NCI-H748 (cell line): Measurements from ENCODE around the gene CTNND2.
"Not testable (repeated sequence)": the region's sequence is repeated elsewhere in the genome, so short reads cannot be mapped to it uniquely, and the experiment has no call there.

Experiments
- DNase-seq: peaks from one replicate; lab custom pipeline; 2025; ENCODE audit not compliant: unreplicated experiment; lab: John Stamatoyannopoulos, UW

CTNND2 gene

DNA sequence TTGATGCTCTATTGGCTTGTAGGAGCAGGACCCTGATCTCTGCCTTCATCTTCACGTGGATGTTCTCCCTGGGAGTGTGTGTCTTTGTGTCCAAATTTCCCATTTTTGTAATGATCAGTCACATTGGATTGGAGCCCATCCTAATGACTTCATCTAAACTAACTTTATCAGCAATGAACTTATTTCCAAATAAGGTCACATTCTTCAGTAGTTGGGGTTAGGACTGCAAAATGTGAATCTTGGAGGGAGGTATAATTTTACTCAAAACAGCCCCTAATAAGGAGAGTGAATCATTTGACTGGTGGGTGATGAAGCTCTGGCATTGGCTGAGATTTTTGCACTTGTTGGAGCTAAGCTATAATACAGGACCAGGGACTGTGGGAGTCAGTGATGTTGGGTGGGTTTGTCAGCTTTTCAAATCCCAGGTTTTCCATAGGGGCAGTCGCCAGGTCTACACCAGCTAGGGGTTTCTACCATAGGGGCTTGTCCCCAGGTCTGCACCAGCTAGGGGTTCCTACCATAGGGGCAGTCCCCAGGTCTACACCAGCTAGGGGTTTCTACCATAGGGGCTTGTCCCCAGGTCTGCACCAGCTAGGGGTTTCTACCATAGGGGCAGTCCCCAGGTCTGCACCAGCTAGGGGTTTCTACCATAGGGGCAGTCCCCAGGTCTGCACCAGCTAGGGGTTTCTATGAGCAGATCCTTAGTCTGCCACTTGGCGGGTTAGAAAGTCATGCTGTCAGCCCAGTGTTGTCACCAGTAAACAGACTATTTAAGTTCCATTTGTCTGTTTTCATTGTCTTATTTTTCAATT, 760.6 kb downstream of the CTNND2 start:
- DNase-seq = no peak

DNA sequence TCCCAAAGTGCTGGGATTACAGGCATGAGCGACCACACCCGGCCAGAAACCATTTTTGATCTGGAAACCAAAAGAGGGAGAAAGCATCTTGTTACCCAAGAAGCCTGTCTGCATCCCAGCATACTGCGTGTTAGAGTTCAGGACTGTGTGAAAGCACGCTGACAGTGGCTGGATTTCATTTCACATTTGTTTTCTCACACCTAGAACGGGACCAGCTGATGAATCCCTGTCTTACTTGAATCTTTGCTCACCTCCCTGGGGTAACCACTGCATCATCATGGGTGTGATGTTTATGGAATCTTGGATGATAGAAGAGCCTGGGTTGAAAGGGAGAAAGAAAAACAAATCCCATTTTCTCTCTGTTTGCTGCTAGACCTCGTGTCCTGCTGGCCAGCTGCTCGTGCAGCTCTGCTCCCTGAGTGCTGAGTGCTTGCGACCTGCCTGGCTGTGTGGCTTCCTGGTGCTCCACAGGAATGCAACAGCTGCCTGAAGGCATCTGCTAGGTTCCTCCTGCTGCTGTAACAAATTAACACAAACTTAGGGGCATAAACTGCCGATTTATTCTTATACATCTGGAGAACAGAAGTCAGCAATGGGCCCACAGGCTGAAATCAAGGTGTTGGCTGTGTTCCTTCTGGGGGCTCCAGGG, 764.9 kb downstream of the CTNND2 start:
- no peak for DNase-seq

DNA sequence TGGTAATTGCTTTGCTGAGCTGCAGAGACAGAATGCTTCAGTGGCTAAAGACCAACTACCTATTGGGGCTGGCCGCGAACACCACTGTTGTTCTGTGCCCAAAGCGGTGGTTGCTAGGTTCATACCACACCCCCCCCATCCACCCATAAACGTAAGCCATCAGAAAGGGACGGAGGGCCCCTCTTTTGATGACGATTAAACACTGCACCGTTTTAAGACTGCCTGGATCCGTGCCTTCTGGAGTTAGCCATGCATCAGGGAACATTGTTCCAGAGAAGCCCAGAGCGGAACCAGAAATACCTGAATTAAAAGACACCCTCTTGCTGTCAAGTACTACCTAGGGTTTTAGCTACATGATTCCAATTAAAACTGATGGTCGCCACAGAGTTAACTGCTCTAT, 774.1 kb downstream of the CTNND2 start:
- DNase-seq = no peak

DNA sequence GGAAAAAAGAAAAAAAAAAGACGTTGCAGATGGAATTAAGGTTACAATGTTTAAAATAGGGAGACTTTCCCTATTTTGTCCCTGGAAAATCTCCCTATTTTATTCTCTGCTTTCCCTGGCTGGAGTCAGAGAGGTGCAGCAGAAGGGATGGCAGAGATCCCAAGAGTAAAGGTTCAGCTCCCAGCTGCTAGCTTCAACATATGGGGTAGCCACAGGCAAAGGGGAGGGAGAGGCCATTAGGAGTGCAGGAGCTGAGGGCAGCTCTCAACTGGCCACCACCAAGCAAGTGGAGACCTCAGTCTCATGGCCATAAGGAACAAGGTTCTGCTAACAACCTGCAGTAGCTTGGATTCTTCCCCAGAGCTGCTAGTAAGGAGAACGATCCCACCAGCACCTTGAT, 776.2 kb downstream of the CTNND2 start:
- no peak for DNase-seq

DNA sequence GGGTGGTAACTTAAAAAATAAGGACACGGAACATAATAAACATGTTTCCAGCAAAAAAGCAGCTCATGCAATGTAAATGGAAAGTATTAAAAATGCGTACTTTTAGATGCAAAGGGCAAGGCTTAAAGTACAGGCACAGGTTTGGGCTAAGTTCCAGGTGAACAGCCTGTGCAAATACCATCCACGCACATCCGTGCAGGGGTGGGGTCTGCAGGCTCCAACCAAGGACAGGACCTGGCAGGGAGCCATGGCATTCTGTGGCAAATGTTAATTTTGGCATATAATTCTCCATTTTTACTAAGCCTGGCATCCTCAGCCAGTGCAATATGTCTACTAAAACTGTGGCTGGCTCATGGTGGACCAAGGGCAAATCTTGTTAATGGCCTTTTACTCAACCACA, 777.4 kb downstream of the CTNND2 start:
- DNase-seq = no peak

DNA sequence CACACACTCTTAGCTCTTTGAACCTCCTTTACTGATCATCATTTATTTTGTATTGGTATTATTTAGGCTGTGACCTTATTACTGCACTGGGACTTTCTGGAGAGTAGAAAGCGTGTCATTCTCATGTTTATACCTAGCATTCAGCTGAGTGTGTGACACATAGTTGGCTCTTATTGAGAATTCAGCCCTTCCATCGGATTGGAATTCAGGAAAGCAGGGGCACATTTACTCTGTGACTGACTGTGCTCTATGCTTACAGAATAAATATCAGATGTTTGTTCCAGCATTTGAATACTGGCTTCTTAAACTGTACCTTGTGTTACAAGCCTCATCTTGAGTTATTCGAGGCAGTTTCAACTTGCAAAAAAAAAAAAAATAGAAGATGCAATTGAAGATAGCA, 782.4 kb downstream of the CTNND2 start:
- no peak for DNase-seq

DNA sequence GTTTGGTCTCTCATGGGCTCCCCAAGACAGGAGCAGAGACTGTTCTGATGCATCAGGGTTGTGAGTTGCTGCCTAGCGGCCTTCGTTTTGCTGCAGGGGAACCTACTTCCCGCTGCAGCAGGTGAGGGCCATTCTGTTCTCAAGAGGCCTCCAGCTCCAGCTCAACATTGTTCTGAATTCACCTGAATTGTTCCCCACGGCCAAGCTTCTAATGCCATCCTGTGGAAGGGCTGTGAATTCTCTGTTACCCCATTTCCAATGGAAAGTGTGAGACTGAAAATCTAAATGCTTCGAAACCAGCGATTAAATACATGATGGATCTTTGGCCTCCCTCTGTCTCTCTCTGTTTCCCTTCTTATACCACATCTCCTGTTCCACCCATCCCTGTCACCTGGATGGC, 794.1 kb downstream of the CTNND2 start:
- peak; percentile 27 for DNase-seq

DNA sequence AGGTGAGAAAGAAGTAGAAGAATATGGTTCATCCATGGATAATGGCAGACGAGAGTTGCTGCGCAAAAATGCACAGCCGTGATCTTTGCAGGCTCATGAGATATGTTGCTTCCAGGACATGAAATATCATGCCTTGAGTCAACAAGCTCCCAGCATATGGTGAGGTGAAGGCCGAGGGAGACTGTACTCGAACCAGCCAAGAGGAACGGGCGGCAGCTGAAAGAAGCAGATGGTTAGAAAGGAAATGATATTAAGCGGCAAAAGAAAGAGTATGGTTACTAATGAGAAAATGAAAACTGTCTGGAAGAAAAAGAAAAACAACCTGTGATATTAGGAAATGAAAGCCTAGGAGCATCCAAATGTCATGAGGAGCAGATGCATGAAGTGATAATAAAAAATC, 798.5 kb downstream of the CTNND2 start:
- no peak for DNase-seq

DNA sequence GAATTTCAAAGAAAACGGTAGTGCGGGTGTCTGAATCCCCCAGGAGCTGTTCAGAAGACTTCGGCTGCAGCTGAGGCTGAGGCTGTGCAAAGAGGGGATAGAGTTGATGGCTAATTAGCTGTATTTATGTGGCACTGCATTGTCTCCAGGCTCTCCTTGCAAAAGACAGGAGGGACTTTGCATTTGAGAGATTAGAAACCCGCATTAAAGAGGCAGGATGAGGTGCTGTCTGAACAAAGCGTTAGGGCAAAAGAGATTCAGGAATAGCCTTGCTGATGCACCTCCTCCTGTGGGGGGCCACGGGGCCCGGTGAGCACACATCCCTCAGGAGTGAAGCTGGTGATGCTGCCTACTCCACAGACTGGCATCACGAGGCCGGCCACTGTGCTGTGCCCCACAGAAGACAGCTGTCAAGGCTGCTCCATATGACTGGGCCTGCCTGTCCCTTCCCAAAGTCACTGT, 799.6 kb downstream of the CTNND2 start:
- no peak for DNase-seq

DNA sequence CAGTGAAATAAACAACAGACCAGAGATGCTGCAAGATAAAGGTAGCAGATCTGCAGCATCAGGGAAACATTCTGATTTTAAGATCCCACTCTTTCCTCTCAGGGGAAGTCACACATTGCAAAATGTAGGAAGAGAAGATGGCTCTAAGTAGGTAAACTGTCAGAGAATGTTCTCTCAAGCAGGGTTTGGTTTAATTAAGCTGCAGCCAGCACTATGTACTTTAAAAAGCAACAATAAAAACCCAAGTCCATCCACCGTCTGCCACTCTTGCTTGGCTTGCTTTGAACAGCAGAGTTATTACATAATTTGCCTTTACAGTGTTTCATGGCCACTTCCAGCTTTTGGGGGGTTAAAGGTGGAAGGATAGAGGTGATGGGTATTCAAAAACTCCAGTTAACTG, 800.0 kb downstream of the CTNND2 start:
- no peak for DNase-seq

DNA sequence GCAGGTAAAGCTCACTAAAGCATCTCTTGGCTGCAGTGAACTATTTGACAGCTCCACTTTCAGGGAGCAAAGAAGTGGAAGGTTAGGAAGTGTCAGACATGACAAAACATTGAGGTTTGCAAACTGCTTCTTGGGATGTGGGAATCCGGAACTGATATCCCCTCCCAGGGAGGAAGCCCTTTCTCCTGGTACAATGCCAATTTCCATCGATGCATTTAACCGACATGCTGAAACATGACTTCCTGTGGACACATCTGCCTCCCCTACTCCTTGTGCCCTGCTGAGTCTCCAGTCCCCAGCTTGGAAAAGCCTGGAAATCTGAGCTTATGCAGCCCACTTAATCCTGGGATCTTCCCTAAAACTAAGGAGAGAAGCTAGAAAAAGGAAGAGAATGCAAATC, 820.1 kb downstream of the CTNND2 start:
- DNase-seq = peak; percentile 36

DNA sequence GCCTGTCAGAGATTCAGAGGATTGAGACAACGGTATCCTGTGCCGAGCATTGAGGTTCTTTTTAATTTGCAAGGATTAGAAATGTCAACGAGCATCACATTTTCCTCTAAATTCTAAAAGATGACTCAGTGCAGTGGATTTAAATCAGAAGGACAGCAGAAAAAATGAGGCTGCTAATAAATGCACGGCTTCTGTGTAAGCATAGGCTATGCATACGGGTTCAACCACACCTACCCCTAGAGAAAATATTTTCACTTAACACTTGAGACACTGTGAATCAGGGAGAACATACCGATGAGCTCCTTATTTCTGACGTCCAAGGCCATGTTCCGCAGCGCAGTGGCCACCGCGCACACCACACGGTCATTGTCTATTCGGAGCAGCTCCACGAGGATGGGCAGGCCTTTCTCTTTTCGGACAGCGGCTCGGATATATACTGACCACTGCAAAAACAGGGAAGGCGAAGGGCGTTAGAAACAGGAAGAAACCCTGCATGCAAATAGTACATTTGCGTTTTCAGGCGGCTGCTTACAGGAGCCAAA, 821.8 kb downstream of the CTNND2 start:
- no peak for DNase-seq

DNA sequence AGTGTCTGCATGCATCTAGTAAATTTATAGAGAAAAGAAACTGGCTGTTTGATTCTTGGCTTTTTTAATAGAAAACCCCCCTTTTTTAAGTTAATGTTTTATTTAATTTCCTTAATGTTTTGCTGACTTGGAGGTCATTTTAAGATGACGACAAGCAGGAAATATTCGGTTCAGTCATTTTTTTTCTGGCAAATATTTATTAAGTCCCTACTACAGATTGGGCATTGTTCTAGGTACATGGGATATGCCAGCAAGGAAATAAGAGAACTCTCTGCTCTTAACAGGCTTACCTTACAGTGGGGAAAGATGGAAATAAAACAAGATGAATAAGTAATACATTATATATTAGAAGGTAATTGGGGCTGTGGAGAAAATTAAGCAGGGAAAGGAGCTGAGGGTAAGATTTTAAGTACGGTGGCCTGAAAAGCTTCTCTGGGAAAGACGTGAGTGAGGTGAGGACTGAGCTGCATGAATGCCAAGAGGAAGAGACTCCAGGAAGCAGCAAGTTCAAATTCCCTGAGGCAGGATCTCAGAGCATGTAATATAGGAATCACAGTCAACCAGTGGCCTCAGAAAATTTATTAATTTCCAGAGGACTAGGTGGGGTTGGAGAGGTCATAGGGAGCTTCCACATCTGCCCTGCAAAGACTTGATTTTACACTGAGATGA, 827.2 kb downstream of the CTNND2 start:
- DNase-seq = no peak

DNA sequence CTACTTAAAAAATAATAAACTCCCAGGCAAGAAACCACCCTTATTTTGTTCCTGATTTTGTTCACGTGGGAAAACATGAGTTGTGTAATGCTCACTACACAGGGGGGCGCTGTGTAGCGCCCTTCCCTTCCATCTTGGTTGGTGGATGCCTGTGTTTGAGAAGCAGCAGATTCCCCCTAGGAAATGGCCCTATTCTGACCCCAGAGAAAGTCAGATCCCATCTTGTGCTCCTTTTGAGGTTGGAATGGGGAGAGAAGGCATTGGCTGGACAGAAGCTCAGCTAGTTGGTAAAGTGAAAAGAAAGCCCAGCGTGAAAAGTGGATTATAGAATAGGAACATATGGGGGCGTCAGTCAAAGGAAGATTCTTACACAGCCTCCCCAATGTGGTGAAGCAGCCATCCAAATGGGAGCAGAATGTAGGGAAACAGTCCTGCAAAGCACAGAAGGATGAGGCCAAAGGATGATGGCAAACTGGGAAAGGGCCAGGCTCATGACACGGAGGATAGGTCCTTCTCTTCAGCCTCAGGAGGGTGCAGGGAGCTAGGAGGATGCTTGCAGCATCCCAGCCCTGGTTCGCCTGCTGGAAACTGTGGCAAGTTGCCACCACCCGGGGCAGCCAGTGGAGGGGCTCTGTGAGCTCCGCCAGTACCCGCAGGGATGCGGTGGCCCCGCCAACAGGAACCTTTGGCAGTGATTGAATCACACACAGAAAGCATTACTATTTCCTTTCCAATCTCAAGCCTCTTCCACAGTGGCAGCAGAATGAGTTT, 829.0 kb downstream of the CTNND2 start:
- DNase-seq = peak; percentile 42

DNA sequence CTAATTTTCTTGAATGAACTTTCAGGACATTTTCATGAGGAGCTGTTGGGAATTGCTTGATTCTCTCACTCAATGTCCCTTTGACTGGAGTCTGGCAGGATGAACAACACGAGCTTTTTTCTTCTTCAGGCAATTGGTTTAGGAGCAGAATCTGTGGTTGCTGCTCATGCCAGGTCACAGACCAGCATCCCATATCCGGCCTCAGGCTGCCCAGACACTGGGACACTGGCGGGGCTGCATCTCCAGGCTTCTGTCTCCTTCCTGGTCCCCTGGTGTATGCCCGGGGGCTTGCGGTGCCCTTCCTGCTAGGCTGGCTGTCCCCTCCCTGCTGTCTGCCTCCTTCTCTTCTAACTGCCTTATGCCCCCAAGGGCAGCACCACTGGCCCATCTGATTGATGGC, 831.7 kb downstream of the CTNND2 start:
- DNase-seq = no peak

DNA sequence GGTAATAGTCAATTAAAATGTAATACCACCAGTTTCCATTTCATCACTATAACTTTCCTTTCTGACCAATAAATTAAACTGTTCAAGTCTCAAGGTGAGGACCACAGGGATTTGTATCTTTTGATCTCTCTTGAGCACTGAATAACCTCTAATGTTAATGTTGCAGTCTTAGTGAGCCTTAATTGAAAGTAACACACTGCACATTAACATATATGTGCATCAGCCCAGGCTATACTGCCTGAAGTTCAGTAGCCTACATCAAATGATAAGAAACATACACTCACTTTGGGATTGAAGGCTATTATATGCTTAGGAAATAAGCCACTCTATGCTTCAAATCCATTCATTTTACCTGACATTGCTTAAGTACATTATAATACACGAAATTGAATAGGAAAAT, 832.2 kb downstream of the CTNND2 start:
- no peak for DNase-seq

DNA sequence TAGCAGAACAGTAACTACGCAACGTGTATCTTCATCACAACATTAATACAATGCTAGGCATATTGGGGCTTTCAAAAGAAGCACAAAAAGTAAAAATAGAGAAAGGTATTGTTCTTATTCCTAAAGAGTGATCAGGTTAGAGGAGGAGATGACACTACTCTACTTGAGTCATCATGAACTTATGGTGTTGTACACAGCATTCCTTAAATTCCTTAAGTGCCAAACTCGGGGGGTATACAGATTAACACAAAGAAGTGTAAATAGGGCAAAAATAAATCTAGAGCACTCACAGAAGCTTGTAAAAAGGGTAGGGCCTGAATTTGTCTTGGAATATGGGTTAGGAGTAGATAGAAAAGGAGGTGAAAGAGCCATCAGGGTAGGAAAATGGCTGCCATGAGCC, 835.2 kb downstream of the CTNND2 start:
- DNase-seq = no peak

DNA sequence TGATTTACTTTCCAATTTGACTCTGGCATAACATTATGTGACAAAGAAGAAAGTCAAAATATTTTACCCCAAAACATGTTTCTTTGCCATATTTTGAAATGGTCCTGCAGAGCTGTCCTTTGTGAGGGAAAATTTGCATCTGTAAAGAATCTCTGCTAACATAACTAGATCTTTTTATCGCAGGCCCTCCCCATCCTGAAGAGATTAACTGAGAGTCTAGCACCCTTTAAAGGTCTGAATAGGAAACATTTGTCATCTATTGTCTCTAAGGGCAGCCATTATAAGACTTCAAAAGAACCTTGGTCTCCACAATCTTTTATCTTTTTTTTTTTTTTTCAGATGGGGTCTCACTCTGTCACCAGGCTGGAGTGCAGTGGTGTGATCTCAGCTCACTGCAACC, 838.5 kb downstream of the CTNND2 start:
- DNase-seq = not testable (repeated sequence)

DNA sequence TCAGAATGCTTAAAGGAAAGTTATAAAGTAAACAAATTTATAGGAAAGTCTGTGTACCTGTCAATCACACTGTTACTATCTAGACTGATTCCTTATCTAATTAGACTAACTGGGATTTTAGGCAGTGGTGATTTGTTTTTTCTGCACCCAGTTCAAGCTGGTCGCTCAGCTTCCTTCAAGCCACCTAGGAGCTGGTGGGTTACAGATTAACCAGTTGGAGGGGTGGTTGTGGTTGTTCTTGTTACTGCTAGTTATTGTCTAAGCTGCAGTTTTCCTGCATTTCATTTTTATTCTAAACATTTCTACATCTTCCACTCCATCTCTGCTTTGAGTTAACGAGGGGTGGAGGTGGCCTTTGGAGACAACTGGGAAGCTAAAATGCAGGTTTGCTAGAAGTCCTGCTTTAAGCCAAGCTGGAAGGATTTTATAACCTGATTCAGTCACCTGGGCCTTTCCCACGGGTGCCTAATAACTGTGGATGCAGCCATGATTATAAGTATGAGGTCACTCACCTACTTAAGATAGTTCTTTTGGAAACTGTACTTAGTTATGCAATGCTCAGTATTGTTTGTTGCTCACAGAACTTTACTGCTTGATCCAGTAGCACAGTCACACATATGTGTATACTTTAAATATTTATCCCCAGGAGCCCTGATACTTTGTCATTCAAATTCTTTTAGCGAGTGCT, 839.3 kb downstream of the CTNND2 start:
- DNase-seq = no peak

DNA sequence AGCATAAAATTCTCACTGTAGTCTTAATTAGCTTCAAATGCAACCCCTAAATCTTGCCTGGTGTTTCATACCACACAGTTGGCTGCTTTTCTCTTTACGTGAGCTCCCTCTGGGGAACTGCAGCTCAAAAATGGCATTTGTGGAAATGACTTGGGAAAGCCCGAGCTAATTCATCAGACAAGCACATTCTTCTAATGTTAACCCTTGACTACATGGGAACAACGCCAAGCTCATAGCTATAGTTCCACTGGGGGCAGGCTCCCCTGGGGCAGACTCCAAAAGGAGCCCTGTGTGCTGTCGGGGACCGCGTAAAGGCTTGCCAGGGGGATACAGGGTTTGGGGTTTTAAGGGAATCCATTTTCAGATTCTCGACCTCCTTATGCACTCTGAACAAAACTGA, 841.8 kb downstream of the CTNND2 start:
- no peak for DNase-seq

DNA sequence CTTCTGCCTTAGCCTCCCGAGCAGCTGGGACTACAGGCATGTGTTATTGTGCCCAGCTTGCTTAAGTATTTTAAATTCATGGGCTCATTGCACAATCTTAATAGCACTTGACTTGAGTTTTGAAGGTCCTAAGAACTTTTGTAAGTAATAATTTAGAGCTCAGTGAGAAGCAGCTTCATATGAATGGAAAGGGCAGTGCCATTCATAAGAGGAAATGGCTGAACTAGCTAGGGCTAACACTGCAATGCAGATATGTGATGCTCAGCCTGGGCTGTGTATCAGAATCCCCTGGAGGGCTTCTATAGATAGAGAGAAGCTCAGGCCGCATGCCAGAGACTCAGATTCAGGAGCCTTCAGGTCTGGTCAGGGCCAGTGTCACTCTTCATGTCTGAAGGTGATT, 847.7 kb downstream of the CTNND2 start:
- DNase-seq = no peak
